ENCODE results near the gene RDH16.

- TF ChIP-seq REST (IDR thresholded peaks at IDR 0.05) (no peak), RAD21 (IDR thresholded peaks at IDR 0.05) (no peak), SP1 (IDR thresholded peaks at IDR 0.05) (no peak), CTCF (IDR thresholded peaks at IDR 0.05; ENCODE audit: low read depth, low read length, missing input control) (no peak)
Observed at GRCh38 chr12:56993346-56993745, 35.9 kb upstream of the RDH16 start.
